Measurements from ENCODE around the gene EVC2.

Gene EVC2

GRCh38 chr4:5708449-5709206 is at the start of gene EVC2:
Gene EVC2 (minus strand): TSS chr4:5708559. CDS start chr4:5708513, 46 bp downstream.
- H3K9me3 ChIP-seq (ENCODE audit: control insufficient read depth in 2 of 2, low read length in 2 of 2): no peaks in the 10 kb centered on the region
- peak within 1 kb of the TSS in 1 of 2 donors; percentile 62 for H3K9ac ChIP-seq (ENCODE audit: low read depth in 1 of 2, low read length in 2 of 2)
- peaks cover 0 to 2% of the 10 kb centered on the region in 2 donors for H3K4me1 ChIP-seq (ENCODE audit: control insufficient read depth in 2 of 2, insufficient read depth in 2 of 2, low read length in 2 of 2)

GRCh38 chr4:5757954-5758353 is 49.6 kb upstream of the EVC2 start:
- no peaks in the 10 kb centered on the region for H3K9me3 ChIP-seq (ENCODE audit: control insufficient read depth in 2 of 2, low read length in 2 of 2)
- H3K36me3 ChIP-seq (ENCODE audit: control insufficient read depth in 2 of 2, insufficient read depth in 2 of 2, low read length in 2 of 2): peaks cover 0 to 5% of the 10 kb centered on the region in 2 donors
- H3K27ac ChIP-seq (ENCODE audit: low read depth in 2 of 2, low read length in 2 of 2): no peak overlapping the region
- no peak overlapping the region for H3K4me3 ChIP-seq (ENCODE audit: low read length in 2 of 2)
- H3K4me1 ChIP-seq (ENCODE audit: control insufficient read depth in 2 of 2, insufficient read depth in 2 of 2, low read length in 2 of 2): no peaks in the 10 kb centered on the region
- H3K9ac ChIP-seq (ENCODE audit: low read depth in 1 of 2, low read length in 2 of 2): no peak overlapping the region
- H3K27me3 ChIP-seq (ENCODE audit: control insufficient read depth in 2 of 2, insufficient read depth in 2 of 2, low read length in 2 of 2): no peaks in the 10 kb centered on the region

More at GRCh38 chr4:5708449-5709206, at the start of gene EVC2:
- H3K4me3 ChIP-seq (ENCODE audit: low read length in 2 of 2): peak within 1 kb of the TSS; percentile 44 to 65
- H3K27me3 ChIP-seq (ENCODE audit: control insufficient read depth in 2 of 2, insufficient read depth in 2 of 2, low read length in 2 of 2): peaks cover 3 to 7% of the 10 kb centered on the region in 2 donors
- no peaks in the 10 kb centered on the region for H3K36me3 ChIP-seq (ENCODE audit: control insufficient read depth in 2 of 2, insufficient read depth in 2 of 2, low read length in 2 of 2)
- peak within 1 kb of the TSS; percentile 38 to 51 for H3K27ac ChIP-seq (ENCODE audit: low read depth in 2 of 2, low read length in 2 of 2)

GRCh38 chr4:5757536-5757935 is 49.2 kb upstream of the EVC2 start:
- Histone ChIP-seq H3K36me3 (ENCODE audit: control insufficient read depth in 2 of 2, insufficient read depth in 2 of 2, low read length in 2 of 2) (peaks cover 0 to 5% of the 10 kb centered on the region in 2 donors), H3K4me3 (ENCODE audit: low read length in 2 of 2) (no peak overlapping the region), H3K27me3 (ENCODE audit: control insufficient read depth in 2 of 2, insufficient read depth in 2 of 2, low read length in 2 of 2) (no peaks in the 10 kb centered on the region), H3K9me3 (ENCODE audit: control insufficient read depth in 2 of 2, low read length in 2 of 2) (no peaks in the 10 kb centered on the region), H3K4me1 (ENCODE audit: control insufficient read depth in 2 of 2, insufficient read depth in 2 of 2, low read length in 2 of 2) (no peaks in the 10 kb centered on the region), H3K9ac (ENCODE audit: low read depth in 1 of 2, low read length in 2 of 2) (no peak overlapping the region), H3K27ac (ENCODE audit: low read depth in 2 of 2, low read length in 2 of 2) (no peak overlapping the region)

GRCh38 chr4:5757091-5757490 is 48.7 kb upstream of the EVC2 start:
- Histone ChIP-seq H3K27me3 (ENCODE audit: control insufficient read depth in 2 of 2, insufficient read depth in 2 of 2, low read length in 2 of 2) (no peaks in the 10 kb centered on the region), H3K9me3 (ENCODE audit: control insufficient read depth in 2 of 2, low read length in 2 of 2) (no peaks in the 10 kb centered on the region), H3K27ac (ENCODE audit: low read depth in 2 of 2, low read length in 2 of 2) (no peak overlapping the region), H3K4me1 (ENCODE audit: control insufficient read depth in 2 of 2, insufficient read depth in 2 of 2, low read length in 2 of 2) (no peaks in the 10 kb centered on the region), H3K36me3 (ENCODE audit: control insufficient read depth in 2 of 2, insufficient read depth in 2 of 2, low read length in 2 of 2) (peaks cover 0 to 5% of the 10 kb centered on the region in 2 donors), H3K4me3 (ENCODE audit: low read length in 2 of 2) (no peak overlapping the region), H3K9ac (ENCODE audit: low read depth in 1 of 2, low read length in 2 of 2) (no peak overlapping the region)

- no peaks in the 10 kb centered on the region for H3K9me3 ChIP-seq (ENCODE audit: control insufficient read depth in 2 of 2, low read length in 2 of 2)
- H3K9ac ChIP-seq (ENCODE audit: low read depth in 1 of 2, low read length in 2 of 2): no peak overlapping the region
- no peak overlapping the region for H3K27ac ChIP-seq (ENCODE audit: low read depth in 2 of 2, low read length in 2 of 2)
- no peaks in the 10 kb centered on the region for H3K4me1 ChIP-seq (ENCODE audit: control insufficient read depth in 2 of 2, insufficient read depth in 2 of 2, low read length in 2 of 2)
- H3K27me3 ChIP-seq (ENCODE audit: control insufficient read depth in 2 of 2, insufficient read depth in 2 of 2, low read length in 2 of 2): no peaks in the 10 kb centered on the region
- H3K4me3 ChIP-seq (ENCODE audit: low read length in 2 of 2): no peak overlapping the region
- peaks cover 0 to 5% of the 10 kb centered on the region in 2 donors for H3K36me3 ChIP-seq (ENCODE audit: control insufficient read depth in 2 of 2, insufficient read depth in 2 of 2, low read length in 2 of 2)
Observed at GRCh38 chr4:5756271-5756670, 47.9 kb upstream of the EVC2 start.

GRCh38 chr4:5755679-5756078 is 47.3 kb upstream of the EVC2 start:
- H3K27ac ChIP-seq (ENCODE audit: low read depth in 2 of 2, low read length in 2 of 2): no peak overlapping the region
- no peak overlapping the region for H3K9ac ChIP-seq (ENCODE audit: low read depth in 1 of 2, low read length in 2 of 2)
- no peaks in the 10 kb centered on the region for H3K9me3 ChIP-seq (ENCODE audit: control insufficient read depth in 2 of 2, low read length in 2 of 2)
- H3K27me3 ChIP-seq (ENCODE audit: control insufficient read depth in 2 of 2, insufficient read depth in 2 of 2, low read length in 2 of 2): no peaks in the 10 kb centered on the region
- no peaks in the 10 kb centered on the region for H3K4me1 ChIP-seq (ENCODE audit: control insufficient read depth in 2 of 2, insufficient read depth in 2 of 2, low read length in 2 of 2)
- no peak overlapping the region for H3K4me3 ChIP-seq (ENCODE audit: low read length in 2 of 2)
- H3K36me3 ChIP-seq (ENCODE audit: control insufficient read depth in 2 of 2, insufficient read depth in 2 of 2, low read length in 2 of 2): peaks cover 0 to 5% of the 10 kb centered on the region in 2 donors

- Histone ChIP-seq H3K9me3 (ENCODE audit: control insufficient read depth in 2 of 2, low read length in 2 of 2) (no peaks in the 10 kb centered on the region), H3K27ac (ENCODE audit: low read depth in 2 of 2, low read length in 2 of 2) (no peak overlapping the region), H3K9ac (ENCODE audit: low read depth in 1 of 2, low read length in 2 of 2) (no peak overlapping the region), H3K36me3 (ENCODE audit: control insufficient read depth in 2 of 2, insufficient read depth in 2 of 2, low read length in 2 of 2) (peaks cover 0 to 5% of the 10 kb centered on the region in 2 donors), H3K4me1 (ENCODE audit: control insufficient read depth in 2 of 2, insufficient read depth in 2 of 2, low read length in 2 of 2) (no peaks in the 10 kb centered on the region), H3K4me3 (ENCODE audit: low read length in 2 of 2) (no peak overlapping the region), H3K27me3 (ENCODE audit: control insufficient read depth in 2 of 2, insufficient read depth in 2 of 2, low read length in 2 of 2) (no peaks in the 10 kb centered on the region)
Observed at GRCh38 chr4:5755161-5755560, 46.8 kb upstream of the EVC2 start.

- H3K4me3 ChIP-seq (ENCODE audit: low read length in 2 of 2): no peak overlapping the region
- H3K27ac ChIP-seq (ENCODE audit: low read depth in 2 of 2, low read length in 2 of 2): no peak overlapping the region
- H3K9me3 ChIP-seq (ENCODE audit: control insufficient read depth in 2 of 2, low read length in 2 of 2): no peaks in the 10 kb centered on the region
- no peak overlapping the region for H3K9ac ChIP-seq (ENCODE audit: low read depth in 1 of 2, low read length in 2 of 2)
- H3K4me1 ChIP-seq (ENCODE audit: control insufficient read depth in 2 of 2, insufficient read depth in 2 of 2, low read length in 2 of 2): no peaks in the 10 kb centered on the region
- no peaks in the 10 kb centered on the region for H3K27me3 ChIP-seq (ENCODE audit: control insufficient read depth in 2 of 2, insufficient read depth in 2 of 2, low read length in 2 of 2)
- H3K36me3 ChIP-seq (ENCODE audit: control insufficient read depth in 2 of 2, insufficient read depth in 2 of 2, low read length in 2 of 2): peaks cover 0 to 5% of the 10 kb centered on the region in 2 donors
Observed at GRCh38 chr4:5754529-5754881, 46.1 kb upstream of the EVC2 start.

- H3K36me3 ChIP-seq (ENCODE audit: control insufficient read depth in 2 of 2, insufficient read depth in 2 of 2, low read length in 2 of 2): peaks cover 0 to 5% of the 10 kb centered on the region in 2 donors
- no peak overlapping the region for H3K4me3 ChIP-seq (ENCODE audit: low read length in 2 of 2)
- no peaks in the 10 kb centered on the region for H3K4me1 ChIP-seq (ENCODE audit: control insufficient read depth in 2 of 2, insufficient read depth in 2 of 2, low read length in 2 of 2)
- no peak overlapping the region for H3K9ac ChIP-seq (ENCODE audit: low read depth in 1 of 2, low read length in 2 of 2)
- H3K9me3 ChIP-seq (ENCODE audit: control insufficient read depth in 2 of 2, low read length in 2 of 2): no peaks in the 10 kb centered on the region
- H3K27me3 ChIP-seq (ENCODE audit: control insufficient read depth in 2 of 2, insufficient read depth in 2 of 2, low read length in 2 of 2): no peaks in the 10 kb centered on the region
- no peak overlapping the region for H3K27ac ChIP-seq (ENCODE audit: low read depth in 2 of 2, low read length in 2 of 2)
Observed at GRCh38 chr4:5753766-5754528, 45.6 kb upstream of the EVC2 start.

- H3K27ac ChIP-seq (ENCODE audit: low read depth in 2 of 2, low read length in 2 of 2): no peak overlapping the region
- no peaks in the 10 kb centered on the region for H3K9me3 ChIP-seq (ENCODE audit: control insufficient read depth in 2 of 2, low read length in 2 of 2)
- H3K4me3 ChIP-seq (ENCODE audit: low read length in 2 of 2): no peak overlapping the region
- no peaks in the 10 kb centered on the region for H3K4me1 ChIP-seq (ENCODE audit: control insufficient read depth in 2 of 2, insufficient read depth in 2 of 2, low read length in 2 of 2)
- no peak overlapping the region for H3K9ac ChIP-seq (ENCODE audit: low read depth in 1 of 2, low read length in 2 of 2)
- H3K36me3 ChIP-seq (ENCODE audit: control insufficient read depth in 2 of 2, insufficient read depth in 2 of 2, low read length in 2 of 2): peaks cover 0 to 5% of the 10 kb centered on the region in 2 donors
- no peaks in the 10 kb centered on the region for H3K27me3 ChIP-seq (ENCODE audit: control insufficient read depth in 2 of 2, insufficient read depth in 2 of 2, low read length in 2 of 2)
Observed at GRCh38 chr4:5753366-5753765, 45.0 kb upstream of the EVC2 start.
